DND-41 (cell line): ENCODE measurements around the gene PRR20B.
"Not testable (repeated sequence)": the region's sequence is repeated elsewhere in the genome, so short reads cannot be mapped to it uniquely, and the experiment has no call there.

ENCODE experiments used
- ATAC-seq: fragments of 200-7000 bp; cut with Tn5 transposase; 3 replicates; pipeline ENCODE4 v1.9.1; 2021; ENCODE audit warnings: low read depth; ENCODE audit not compliant: insufficient read depth
- DNase-seq: peaks from one replicate; pipeline ENCODE4 v3.0.0-alpha.2; 2020
- H2AFZ ChIP-seq: 2 replicates; pipeline ENCODE4 v1.6.0; 2012; ENCODE audit warnings: low read depth, low read length
- H3K27ac ChIP-seq: 2 replicates; pipeline ENCODE4 v1.5.1; 2012; ENCODE audit warnings: low read length, inconsistent platforms
- H3K27me3 ChIP-seq: fragments of 200-600 bp; sonication (generic); 2 replicates; pipeline ENCODE4 v1.6.0; 2012; ENCODE audit warnings: low read length, mild to moderate bottlenecking, inconsistent platforms; ENCODE audit not compliant: insufficient read depth, poor library complexity
- H3K36me3 ChIP-seq: 2 replicates; pipeline ENCODE4 v1.5.1; 2012; ENCODE audit warnings: low read length, inconsistent platforms; ENCODE audit not compliant: insufficient read depth
- H3K4me1 ChIP-seq: 2 replicates; pipeline ENCODE4 v1.5.1; 2012; ENCODE audit warnings: mild to moderate bottlenecking, low read length; ENCODE audit not compliant: insufficient read depth
- H3K4me2 ChIP-seq: 2 replicates; pipeline ENCODE4 v1.6.0; 2012; ENCODE audit warnings: mild to moderate bottlenecking, moderate library complexity, low read length, inconsistent platforms; ENCODE audit not compliant: insufficient read depth
- H3K4me3 ChIP-seq, 2 experiments: fragments of 200-600 bp in 1 of 2; shearing (Covaris generic) in 1 of 2; 2 replicates each; pipeline ENCODE4 v1.5.1; 2012 to 2016; ENCODE audit warnings: inconsistent platforms in 2 of 2, low read length in 2 of 2, mild to moderate bottlenecking in 2 of 2, low read depth in 1 of 2, moderate library complexity in 1 of 2
- H3K79me2 ChIP-seq: 2 replicates; pipeline ENCODE4 v1.6.0; 2012; ENCODE audit warnings: low read length, inconsistent platforms; ENCODE audit not compliant: insufficient read depth
- H3K9ac ChIP-seq: 2 replicates; pipeline ENCODE4 v1.6.0; 2012; ENCODE audit warnings: low read depth, mild to moderate bottlenecking, inconsistent platforms, low read length, moderate library complexity
- H3K9me3 ChIP-seq: 2 replicates; pipeline ENCODE4 v1.5.1; 2012; ENCODE audit warnings: low read length, moderate library complexity, mild to moderate bottlenecking, inconsistent platforms; ENCODE audit not compliant: insufficient read depth, severe bottlenecking
- H4K20me1 ChIP-seq: 2 replicates; pipeline ENCODE4 v1.6.0; 2012; ENCODE audit warnings: low read length; ENCODE audit not compliant: insufficient read depth
- EZH2 ChIP-seq: IDR thresholded peaks from 3 replicates; pipeline ENCODE4 v1.6.1; 2012; ENCODE audit warnings: borderline replicate concordance, low read depth, mild to moderate bottlenecking, moderate library complexity, low read length, inconsistent platforms; ENCODE audit not compliant: severe bottlenecking
- TF ChIP-seq, protein P1 (sequence below): IDR thresholded peaks from 2 replicates; pipeline ENCODE4 v1.5.1; 2012; ENCODE audit warnings: borderline replicate concordance, low read length, moderate library complexity, mild to moderate bottlenecking; ENCODE audit not compliant: poor library complexity, severe bottlenecking; ENCODE audit errors: extremely low read depth

The PRR20B gene

DNA sequence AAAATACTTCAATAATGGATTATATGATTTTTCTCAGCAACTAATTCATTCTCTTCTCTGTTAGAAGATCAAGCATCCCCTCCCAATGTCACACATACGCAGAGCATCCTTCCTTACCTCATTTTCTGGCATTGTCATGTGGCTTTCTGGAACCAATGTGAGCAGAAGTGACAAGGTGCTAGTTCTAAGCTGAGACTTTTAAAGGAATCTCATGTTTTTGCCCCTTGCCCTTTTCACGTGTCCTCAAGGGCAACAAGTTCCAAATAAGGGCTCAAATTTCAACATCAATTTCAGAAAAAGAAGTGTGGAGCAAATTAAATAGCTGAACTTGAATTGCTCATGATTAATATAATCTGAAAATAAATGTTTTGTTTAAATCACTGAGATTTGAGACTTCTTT, 11.2 kb upstream of the PRR20B start:
- no peak overlapping the region for H3K4me2 ChIP-seq
- H3K9me3 ChIP-seq = no peaks in the 10 kb centered on the region
- TF ChIP-seq, protein P1, sequence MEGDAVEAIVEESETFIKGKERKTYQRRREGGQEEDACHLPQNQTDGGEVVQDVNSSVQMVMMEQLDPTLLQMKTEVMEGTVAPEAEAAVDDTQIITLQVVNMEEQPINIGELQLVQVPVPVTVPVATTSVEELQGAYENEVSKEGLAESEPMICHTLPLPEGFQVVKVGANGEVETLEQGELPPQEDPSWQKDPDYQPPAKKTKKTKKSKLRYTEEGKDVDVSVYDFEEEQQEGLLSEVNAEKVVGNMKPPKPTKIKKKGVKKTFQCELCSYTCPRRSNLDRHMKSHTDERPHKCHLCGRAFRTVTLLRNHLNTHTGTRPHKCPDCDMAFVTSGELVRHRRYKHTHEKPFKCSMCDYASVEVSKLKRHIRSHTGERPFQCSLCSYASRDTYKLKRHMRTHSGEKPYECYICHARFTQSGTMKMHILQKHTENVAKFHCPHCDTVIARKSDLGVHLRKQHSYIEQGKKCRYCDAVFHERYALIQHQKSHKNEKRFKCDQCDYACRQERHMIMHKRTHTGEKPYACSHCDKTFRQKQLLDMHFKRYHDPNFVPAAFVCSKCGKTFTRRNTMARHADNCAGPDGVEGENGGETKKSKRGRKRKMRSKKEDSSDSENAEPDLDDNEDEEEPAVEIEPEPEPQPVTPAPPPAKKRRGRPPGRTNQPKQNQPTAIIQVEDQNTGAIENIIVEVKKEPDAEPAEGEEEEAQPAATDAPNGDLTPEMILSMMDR = no peak
- no peak for TF ChIP-seq EZH2
- H3K36me3 ChIP-seq = no peaks in the 10 kb centered on the region
- ATAC-seq = no peak
- no peaks in the 10 kb centered on the region for H3K27me3 ChIP-seq
- no peak overlapping the region for H3K9ac ChIP-seq
- no peak overlapping the region for H3K4me3 ChIP-seq
- no peak overlapping the region for H2AFZ ChIP-seq
- H3K4me1 ChIP-seq = no peaks in the 10 kb centered on the region
- H3K27ac ChIP-seq = no peak overlapping the region
- DNase-seq = no peak
- H3K79me2 ChIP-seq = no peaks in the 10 kb centered on the region
- no peaks in the 10 kb centered on the region for H4K20me1 ChIP-seq

DNA sequence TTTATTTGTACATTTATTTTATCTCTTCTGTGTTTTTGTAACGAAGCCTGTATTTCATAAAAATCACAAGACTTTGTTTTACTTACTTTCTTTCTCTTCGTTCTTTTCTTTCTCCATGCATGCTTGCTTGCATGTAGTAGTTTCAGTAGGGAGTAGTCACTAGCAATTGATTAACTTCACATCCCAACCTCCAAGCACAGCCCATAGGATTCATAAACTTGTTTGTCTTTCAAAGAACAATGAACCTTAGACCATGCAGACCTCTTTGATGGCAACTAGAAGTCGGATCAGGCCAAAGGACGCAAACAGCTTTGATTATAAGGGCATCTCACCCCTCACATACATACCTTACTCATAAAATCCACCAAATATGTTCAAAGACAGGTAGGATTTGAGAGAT, 9.7 kb upstream of the PRR20B start:
- no peak overlapping the region for H3K27ac ChIP-seq
- no peaks in the 10 kb centered on the region for H4K20me1 ChIP-seq
- no peak for DNase-seq
- H3K9me3 ChIP-seq = no peaks in the 10 kb centered on the region
- no peak overlapping the region for H3K4me2 ChIP-seq
- no peaks in the 10 kb centered on the region for H3K27me3 ChIP-seq
- H3K36me3 ChIP-seq = no peaks in the 10 kb centered on the region
- no peaks in the 10 kb centered on the region for H3K79me2 ChIP-seq
- no peak overlapping the region for H3K9ac ChIP-seq
- no peak overlapping the region for H2AFZ ChIP-seq
- TF ChIP-seq, protein P1 = no peak
- no peak for TF ChIP-seq EZH2
- ATAC-seq = no peak
- no peaks in the 10 kb centered on the region for H3K4me1 ChIP-seq
- H3K4me3 ChIP-seq = no peak overlapping the region

- no peaks in the 10 kb centered on the region for H3K27me3 ChIP-seq
- TF ChIP-seq, protein P1 = no peak
- no peak for TF ChIP-seq EZH2
- no peak overlapping the region for H3K9ac ChIP-seq
- no peak overlapping the region for H2AFZ ChIP-seq
- H3K9me3 ChIP-seq = no peaks in the 10 kb centered on the region
- no peak overlapping the region for H3K27ac ChIP-seq
- DNase-seq = no peak
- no peak for ATAC-seq
- no peak overlapping the region for H3K4me2 ChIP-seq
- no peaks in the 10 kb centered on the region for H4K20me1 ChIP-seq
- H3K4me3 ChIP-seq = no peak overlapping the region
- no peaks in the 10 kb centered on the region for H3K4me1 ChIP-seq
- H3K36me3 ChIP-seq = no peaks in the 10 kb centered on the region
- no peaks in the 10 kb centered on the region for H3K79me2 ChIP-seq
Observed at GRCh38 chr13:57138988-57139387, 8.3 kb upstream of the PRR20B start.

DNA sequence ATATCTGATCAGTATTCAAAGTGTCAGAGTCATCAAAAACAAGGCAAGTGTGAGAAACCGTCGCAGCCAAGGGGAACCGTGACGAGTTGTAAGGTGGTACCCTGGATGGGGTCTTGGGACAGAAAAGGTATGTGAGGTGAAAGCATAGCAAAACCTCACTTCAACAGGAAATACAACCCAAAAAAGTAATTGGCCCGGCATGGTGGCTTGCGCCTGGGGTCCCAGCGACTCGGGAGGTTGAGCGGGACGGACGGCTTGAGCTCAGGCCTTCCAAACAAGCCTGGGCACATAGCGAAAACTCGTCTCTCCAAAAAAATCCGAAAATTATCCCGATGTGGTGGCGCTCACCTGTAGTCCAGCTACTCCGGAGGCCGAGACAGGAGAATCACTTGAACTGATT, 7.5 kb upstream of the PRR20B start:
- not testable (repeated sequence) for H3K9me3 ChIP-seq, H3K9ac ChIP-seq, H3K27ac ChIP-seq, H3K36me3 ChIP-seq, H3K79me2 ChIP-seq, H3K4me3 ChIP-seq, H3K4me2 ChIP-seq, ATAC-seq, DNase-seq, H3K4me1 ChIP-seq, H2AFZ ChIP-seq, H3K27me3 ChIP-seq, H4K20me1 ChIP-seq

DNA sequence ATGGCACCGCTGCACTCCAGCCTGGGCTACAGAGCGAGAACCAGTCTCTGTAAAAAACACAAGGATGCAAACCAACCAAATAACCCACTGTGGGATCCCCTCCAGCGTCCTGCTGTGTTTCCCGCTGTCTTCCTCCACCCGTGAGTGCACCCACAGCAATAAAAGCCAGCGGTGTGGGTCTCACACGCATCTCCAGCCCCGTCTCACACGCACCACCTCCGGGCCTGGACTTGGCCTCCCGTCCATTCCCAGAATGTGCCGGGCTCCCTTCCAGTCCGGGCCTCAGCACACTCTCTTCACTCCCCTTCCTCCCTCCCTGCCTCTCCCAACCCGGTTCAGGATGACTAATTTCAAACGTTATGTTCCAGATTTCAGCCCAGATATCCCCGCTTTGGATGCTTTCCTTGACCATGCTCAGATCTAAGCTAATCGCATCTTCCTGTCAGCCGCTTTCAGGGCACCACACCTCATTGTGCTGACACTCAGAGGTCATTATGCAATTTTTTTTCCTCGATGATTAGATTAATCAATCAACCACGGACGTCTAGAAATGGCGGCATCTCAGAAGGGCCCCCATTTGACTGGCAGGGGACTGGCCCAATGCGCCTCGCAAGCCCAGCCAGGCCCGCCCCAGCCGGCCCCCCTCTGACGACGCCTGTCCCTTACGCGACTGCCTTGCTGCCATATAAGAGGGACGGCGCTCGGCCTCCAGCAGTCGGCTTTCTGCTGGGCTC, 6.9 kb upstream of the PRR20B start, which contains the start of gene PRR20A:
PRR20A (plus strand) TSS at position 684 of the 734 bp plus-strand sequence. CDS start 387 bp downstream, outside the sequence.
- not testable (repeated sequence) for H3K4me1 ChIP-seq, DNase-seq, H3K27ac ChIP-seq, H3K27me3 ChIP-seq, H4K20me1 ChIP-seq, H3K9ac ChIP-seq, H2AFZ ChIP-seq, H3K79me2 ChIP-seq, H3K36me3 ChIP-seq, ATAC-seq, H3K4me3 ChIP-seq, H3K4me2 ChIP-seq, H3K9me3 ChIP-seq

DNA sequence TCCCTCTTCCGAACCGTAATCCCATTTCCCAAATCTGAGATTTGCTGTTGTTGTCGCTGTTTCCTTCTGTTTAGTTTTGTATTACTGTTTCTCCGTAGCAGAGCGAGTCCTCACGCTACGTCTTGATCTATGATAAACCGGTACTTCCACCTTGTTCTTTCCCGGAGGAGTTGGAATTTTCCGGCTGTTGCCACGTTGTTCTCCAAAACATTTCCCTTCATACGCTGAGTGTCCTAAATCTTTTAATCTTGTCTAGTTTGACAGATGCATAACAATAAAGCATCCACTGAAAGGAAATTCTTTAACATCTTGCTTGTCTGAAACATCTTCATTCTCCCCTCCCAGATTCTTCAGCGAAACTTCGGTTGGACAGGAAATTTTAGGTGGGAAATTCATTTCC, 818 bp downstream of the PRR20B start:
- H4K20me1 ChIP-seq, DNase-seq, H3K9ac ChIP-seq, H3K4me1 ChIP-seq, ATAC-seq, H3K27ac ChIP-seq, H3K36me3 ChIP-seq, H3K4me2 ChIP-seq, H3K79me2 ChIP-seq, H3K27me3 ChIP-seq, H3K9me3 ChIP-seq, H3K4me3 ChIP-seq, H2AFZ ChIP-seq: not testable (repeated sequence)
